Sciatic nerve (tissue), 2 donors: ENCODE data around the gene FILIP1. TPM values are rescaled to one million over a fixed set of nuclear protein-coding genes. Genes with fewer than 3 reads are reported as not detected.

Experiments
- ATAC-seq: fragments of 200-7000 bp; cut with Tn5 transposase; one replicate; pipeline ENCODE4 v1.9.1; 2020; ENCODE audit warnings: mild to moderate bottlenecking, moderate library complexity
- DNase-seq: peaks from one replicate; pipeline ENCODE4 v3.0.0-alpha.2; 2020; ENCODE audit warnings: low spot score
- intact Hi-C: fragments of 100-400 bp; cut with DNase I; formaldehyde crosslinking; loops from one replicate; pipeline ENCODE4 v1.14.2; 2022
- microRNA-seq: library from miRNA; unstranded; fragments of <30 nt; microRNA quantifications from one replicate; pipeline ENCODE4 v1.2.0, GENCODE V29; 2020
- total RNA-seq: library from RNA; stranded (reverse); fragmentation: NEBNext Ultra II Directional; extraction: Animal tissue kit (Norgen Biotek cat#: 25700); gene quantifications from one replicate; pipeline ENCODE4 v1.2.1, GENCODE V29; 2021
- donor health status: DM: no; HTN: no; CAD: no.
- donor health status: DM: no; HTN: no; CAD: no.

FILIP1 gene
- total RNA-seq, 1 donor from 2014 or later: 40.2 TPM

DNA sequence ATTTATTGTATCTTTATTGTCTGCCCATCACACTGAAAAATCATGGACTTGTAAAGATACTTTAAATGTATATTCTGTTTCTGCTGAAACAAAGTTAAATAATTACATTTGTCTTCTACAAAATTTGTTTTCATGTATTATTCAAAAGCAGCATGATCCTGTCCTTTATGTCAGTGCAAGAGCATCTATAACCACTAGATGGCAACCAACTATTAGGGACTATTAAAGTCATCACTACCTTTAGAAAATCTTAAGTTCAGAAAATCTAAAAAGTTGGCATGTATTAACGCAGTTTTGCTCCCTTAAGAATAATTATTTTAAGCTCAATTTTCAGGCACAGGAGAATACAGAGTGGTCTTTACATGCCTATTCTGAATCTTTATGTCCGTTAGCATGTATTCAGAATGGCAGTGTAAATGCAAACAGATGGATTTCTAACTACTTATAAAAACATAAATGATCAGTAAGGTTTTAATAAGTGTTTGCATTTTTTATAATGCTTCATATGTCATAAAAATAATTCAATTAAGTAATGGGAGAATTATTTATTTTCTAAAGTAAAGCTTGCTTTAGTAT, 226.8 kb downstream of the FILIP1 start:
- ATAC-seq (peak; percentile 81), DNase-seq (no peak)
- intact Hi-C loops: no loop called here

DNA sequence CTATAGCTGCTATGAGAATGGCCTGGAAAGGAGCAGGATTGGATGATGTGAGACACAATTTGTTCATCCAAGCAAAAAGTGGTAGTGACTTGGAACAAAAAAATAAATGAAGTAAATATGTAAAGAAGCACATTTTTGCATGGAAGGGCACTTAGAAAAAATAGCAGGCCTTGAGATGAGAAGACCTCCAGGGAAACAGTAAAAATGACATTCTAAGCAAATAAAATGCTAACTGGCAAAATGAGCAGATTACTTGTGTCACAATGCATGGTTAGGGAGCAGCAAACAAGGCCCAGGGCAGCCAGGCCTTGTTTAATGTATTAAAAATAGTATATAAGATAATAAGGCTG, 230.2 kb downstream of the FILIP1 start:
- ATAC-seq: no peak
- intact Hi-C loops: no loop called here
- DNase-seq: no peak

DNA sequence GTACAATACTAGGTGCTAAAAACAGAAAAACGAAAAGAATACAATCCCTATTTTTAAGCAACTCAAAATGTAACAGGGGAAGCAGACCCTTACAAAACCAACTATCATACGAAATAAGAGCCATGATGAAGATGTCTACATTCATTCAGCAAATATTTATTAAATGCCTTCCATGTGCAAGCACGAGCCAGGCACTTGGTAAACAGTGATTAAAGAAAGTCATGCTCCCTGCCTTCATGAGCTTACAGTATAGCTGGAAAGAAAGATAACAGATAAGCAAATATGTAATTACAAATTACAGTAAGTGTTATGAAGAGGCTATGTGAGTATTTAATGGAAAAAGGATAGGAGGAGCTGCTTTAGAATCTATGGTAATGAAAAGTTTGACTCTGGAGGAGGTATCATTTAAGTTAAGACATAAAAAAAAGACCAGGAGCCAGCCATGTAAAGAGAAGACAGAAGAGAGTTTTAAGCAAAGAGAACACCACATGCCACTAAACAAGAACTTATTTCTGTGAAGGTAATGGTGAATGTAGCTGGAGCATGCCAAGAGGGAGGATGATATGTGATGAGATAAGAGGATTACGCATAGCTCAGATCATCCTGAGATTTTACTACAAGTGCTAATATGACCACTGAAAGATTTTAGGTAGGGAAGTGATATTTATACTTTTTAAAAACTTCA, 230.7 kb downstream of the FILIP1 start:
- intact Hi-C loops: no loop called here
- DNase-seq (no peak), ATAC-seq (no peak)

DNA sequence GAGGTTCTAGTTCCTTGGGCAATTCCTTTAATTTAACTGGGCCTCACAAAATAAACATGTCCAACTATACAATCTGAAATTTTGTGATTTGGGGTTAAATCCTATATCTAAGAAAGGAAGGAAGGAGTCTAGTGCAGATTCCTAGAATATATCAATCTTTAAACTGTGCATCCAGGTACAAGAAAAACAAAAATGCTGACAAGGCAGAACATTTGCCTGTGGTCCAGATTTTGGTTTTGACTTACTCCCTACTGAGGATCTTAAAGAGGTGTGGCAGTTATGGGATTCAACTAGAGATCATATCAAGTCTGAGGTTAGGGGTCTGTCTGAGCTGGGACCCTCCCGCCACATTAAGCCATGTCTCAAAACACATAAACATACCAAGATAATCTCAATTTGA, 232.3 kb downstream of the FILIP1 start:
- DNase-seq: no peak
- intact Hi-C loops: no loop called here
- no peak for ATAC-seq

DNA sequence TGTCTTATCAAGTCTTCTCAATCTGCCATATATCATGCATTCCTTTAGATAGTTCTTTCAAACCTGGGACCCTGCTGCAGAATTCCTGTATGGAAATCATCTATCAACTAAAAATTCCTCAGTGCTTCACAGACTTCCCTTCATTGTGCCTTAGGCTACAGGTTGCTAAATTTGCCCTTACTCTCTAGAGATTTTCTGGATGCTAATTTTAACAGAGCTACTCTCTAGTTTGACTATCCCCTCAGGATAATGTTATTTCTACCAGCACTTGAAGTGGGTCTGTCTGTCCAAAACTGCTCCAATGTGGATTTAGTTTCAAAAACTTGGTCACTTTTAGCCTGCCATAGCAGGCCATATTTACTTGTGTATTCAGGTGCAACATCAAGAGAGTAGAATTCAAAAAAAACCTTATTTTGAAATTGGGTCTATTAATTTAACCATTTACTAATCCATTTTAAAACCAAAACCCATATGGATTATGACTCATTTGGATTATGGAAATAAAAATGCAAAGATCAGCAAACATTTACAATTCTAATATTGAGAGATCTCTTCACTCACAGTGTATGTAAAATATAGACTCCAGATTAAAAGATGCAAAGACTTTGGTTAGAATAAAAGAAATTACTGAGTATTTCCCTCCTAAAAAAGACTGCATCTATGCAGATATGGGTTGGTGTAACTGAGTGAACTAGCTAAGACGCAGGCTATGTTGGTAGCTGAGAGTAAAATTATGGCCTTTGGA, 236.1 kb downstream of the FILIP1 start:
- ATAC-seq (no peak), DNase-seq (no peak)
- intact Hi-C loops: no loop called here

DNA sequence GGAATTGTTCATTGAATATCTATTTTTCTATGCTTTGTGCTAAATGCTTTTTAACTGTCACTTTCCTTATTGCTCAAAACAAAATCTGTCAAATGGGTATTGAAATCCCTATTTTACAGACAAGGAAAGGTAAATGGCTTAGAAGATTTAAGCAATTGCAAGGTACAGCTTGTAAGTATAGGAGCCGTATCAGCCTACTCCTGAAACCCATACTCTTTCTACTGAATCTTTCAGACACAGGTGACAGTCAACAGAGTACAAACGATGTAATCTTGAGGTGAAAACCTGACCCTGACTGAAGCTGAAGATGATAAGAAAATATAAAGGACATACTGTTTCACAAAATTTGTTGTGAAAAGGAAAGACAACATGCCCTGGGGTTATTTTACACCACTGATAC, 243.0 kb downstream of the FILIP1 start:
- DNase-seq (no peak), ATAC-seq (no peak)
- intact Hi-C loops: no loop called here

DNA sequence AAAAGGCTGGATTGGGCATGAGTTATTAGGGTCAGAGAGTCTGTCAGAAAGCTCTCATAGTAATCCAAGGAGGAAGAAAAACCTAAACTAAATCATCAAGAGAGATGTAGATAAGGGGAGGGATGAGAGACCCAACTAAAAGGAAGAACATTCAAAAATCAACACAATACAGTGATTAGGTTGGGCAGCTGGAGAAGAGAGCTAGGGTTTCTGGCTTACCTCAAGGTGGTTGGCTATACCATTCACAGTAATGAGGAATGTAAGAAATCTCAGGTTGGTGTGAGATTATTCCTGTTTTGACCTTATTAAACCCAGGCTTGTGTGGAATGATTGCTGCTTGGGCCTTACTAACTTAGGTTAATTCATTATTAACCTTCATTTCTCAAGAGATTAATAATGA, 243.8 kb downstream of the FILIP1 start:
- DNase-seq (no peak), ATAC-seq (no peak)
- intact Hi-C loops: no loop called here

DNA sequence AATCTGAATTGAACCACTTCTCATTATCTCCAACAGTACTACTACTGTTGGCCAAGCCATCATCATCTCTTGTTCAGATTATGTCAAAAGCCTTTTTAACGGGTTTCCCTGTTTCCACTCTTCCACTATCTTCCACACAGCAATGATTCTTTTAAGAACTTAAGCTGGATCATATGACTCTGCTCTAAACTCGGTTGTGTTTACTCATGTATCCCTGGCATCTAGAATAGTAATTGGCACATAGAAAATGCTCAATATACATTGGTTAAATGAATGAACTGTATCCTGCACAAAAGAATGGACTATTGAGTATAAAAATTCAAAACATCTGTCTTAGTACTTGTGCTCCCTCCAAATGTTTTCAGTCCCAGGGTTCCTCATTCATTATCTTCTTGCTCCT, 247.2 kb downstream of the FILIP1 start:
- no peak for DNase-seq
- ATAC-seq: no peak
- intact Hi-C loops: no loop called here

DNA sequence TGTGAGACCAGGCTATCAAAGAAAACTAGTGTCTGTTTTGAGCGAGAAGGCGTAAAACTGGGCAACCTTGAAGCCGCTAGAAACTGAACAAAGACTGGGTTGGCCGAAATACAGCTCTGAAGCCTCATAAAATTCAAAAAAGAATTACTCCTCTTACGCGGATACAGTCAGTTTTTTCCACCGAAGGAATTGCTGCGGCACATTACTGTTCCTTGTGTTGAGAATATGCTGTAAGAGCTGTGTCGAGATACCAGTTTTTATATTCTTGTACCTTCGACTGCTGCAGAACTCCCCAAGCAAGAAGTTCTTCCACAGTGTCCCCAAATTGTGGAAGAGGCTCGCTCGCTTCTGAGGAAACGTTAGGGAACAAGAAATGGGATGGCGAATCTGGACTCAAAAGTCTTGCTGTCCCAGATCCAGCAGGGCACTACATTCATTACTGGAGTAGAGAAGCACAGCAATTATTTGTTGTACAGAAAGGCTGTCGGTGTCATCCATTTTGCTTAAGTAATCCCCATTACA, 249.5 kb downstream of the FILIP1 start:
- ATAC-seq (peak; percentile 6), DNase-seq (no peak)
- intact Hi-C loops: no loop called here

DNA sequence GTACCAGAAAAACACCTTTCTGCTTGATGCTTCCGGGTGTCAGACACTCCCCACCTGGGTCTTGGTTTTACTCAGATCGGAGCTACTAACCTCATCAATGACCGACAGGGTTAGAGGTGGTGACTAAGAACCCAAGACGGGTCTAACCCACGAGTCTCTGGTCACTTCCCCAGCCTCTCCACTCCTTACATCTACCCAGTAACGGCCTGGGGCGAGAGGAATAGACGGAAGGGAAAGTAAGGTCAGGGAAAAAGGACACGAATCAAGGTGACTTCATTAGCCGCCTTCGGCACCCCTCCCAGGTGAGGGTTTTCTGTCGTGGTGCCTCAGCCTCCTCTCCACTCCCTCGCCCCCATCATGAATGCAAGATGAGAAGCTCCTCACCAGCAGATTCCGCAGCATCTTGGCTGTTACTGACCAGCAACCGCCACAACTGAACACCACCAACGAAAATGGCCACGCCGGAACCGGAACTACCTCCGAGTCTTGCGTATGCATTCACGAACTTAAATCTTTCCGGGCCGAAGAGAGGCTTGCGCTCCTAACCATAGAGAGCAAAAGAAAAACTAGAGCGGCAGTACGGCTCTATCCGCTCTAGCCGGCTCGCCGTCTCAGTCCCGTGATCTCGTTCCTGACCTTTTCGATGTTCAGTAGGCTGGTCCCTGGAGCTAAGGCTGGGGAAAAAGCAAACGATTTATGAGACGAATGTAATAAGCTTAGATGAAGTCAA, 250.1 kb downstream of the FILIP1 start, which contains the start of gene COX7A2:
Gene COX7A2, minus strand, starts transcription at position 469 of the 730 bp plus-strand sequence. Its CDS starts 67 bp downstream, at position 402.
- DNase-seq: peak; percentile 89
- intact Hi-C loops: no loop called here
- peak; percentile 99 for ATAC-seq

Small RNAs within 50 kb of the gene (microRNA-seq; reads per million reads assigned to microRNA genes)
- gene MIR4463: not detected

Other genes with a start within 250 kb of the FILIP1 start
- 223 TPM for gene COX7A2, start 250.0 kb downstream of the FILIP1 start, total RNA-seq
- gene TMEM30A, start 209.0 kb downstream of the FILIP1 start, total RNA-seq: 104 TPM
- gene SENP6, start 108.1 kb upstream of the FILIP1 start, total RNA-seq: 163 TPM